ENCODE data around the gene LOXL1.
A peak's percentile ranks its signal among the peaks of the same experiment; 100 is the strongest.

The LOXL1 gene

DNA sequence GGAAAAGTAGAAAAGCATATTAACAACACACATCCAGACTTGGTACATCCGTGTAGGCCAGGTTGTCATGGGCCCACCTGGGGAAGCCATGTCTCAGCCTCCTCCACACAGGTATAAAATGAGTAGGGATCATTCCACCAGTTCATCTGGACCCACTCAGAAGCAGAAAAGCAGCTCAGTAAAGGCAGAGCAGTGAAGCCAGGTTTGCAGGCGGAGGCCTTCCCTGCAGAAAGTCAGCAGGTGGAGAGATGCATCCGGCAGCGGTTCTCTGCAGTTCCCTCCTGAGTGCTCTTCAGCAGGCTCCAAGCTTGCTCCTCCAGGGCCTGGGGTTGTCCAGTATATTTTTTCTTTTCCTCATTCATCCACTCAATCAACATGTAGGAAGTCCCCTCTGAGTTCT is 22.1 kb downstream of the LOXL1 start:
- TF ChIP-seq, protein P1, sequence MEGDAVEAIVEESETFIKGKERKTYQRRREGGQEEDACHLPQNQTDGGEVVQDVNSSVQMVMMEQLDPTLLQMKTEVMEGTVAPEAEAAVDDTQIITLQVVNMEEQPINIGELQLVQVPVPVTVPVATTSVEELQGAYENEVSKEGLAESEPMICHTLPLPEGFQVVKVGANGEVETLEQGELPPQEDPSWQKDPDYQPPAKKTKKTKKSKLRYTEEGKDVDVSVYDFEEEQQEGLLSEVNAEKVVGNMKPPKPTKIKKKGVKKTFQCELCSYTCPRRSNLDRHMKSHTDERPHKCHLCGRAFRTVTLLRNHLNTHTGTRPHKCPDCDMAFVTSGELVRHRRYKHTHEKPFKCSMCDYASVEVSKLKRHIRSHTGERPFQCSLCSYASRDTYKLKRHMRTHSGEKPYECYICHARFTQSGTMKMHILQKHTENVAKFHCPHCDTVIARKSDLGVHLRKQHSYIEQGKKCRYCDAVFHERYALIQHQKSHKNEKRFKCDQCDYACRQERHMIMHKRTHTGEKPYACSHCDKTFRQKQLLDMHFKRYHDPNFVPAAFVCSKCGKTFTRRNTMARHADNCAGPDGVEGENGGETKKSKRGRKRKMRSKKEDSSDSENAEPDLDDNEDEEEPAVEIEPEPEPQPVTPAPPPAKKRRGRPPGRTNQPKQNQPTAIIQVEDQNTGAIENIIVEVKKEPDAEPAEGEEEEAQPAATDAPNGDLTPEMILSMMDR (IDR thresholded peaks at IDR 0.05; ENCODE audit: insufficient read depth, missing control alignments) = no peak
- FAIRE-seq (no peak), DNase-seq (ENCODE audit: insufficient read length, low spot score) (no peak)

DNA sequence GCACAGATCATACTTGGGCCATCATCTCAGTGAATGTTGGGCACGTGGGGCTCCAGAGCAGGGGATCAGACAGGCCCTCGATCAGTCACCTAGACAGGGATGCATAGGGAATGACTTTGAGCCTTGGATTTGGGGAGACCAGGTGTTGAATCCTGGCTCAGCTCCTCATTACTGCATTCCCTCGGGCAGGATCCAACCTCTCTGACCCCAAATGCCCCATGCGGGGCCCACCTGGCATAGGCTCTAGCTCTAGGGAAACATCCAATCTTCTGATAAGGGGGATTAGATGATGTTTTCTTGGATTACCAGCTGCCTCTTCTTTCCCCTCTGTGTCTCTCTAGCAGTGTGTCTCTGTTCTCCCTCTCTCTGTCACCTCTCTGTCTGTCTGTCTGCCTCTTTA is 22.7 kb downstream of the LOXL1 start:
- TF ChIP-seq, protein P1 (IDR thresholded peaks at IDR 0.05; ENCODE audit: insufficient read depth, missing control alignments) = no peak
- FAIRE-seq (no peak), DNase-seq (ENCODE audit: insufficient read length, low spot score) (no peak)

DNA sequence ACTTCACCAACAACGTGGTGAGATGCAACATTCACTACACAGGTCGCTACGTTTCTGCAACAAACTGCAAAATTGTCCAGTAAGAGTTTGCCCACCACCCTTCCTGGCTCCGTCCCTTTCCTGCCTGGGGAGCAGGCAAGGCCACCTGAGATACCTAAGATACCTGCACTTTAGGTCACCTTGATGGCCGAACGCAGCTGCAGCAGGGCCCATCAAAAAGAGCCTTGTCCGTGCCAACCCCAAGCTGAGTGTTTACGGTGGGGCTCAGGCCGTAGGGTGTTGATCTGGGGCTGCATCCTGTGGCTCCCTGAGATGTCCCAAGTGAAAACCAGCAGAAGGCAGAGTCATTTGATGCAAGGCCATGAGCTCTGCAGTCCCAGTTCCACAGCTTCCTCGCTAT is 23.2 kb downstream of the LOXL1 start:
- TF ChIP-seq, protein P1 (IDR thresholded peaks at IDR 0.05; ENCODE audit: insufficient read depth, missing control alignments) = no peak
- FAIRE-seq = no peak
- no peak for DNase-seq (ENCODE audit: insufficient read length, low spot score)

DNA sequence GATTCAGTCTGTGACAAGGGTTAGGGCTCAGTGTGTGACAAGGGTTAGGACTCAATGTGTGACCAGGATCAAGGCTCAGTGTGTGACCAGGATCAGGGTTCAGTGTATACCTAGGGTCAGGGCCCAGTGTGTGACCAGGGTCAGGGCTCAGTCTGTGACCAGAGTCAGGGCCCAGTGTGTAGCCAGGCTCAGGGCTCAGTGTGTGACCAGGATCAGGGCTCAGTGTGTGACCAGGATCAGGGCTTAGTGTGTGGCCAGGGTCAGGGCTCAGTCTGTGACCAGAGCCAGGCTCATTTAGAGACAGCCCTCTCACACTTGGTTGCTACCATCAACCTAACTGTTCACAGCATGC is 24.2 kb downstream of the LOXL1 start:
- DNase-seq (ENCODE audit: insufficient read length, low spot score) (no peak), FAIRE-seq (peak; percentile 21)
- TF ChIP-seq, protein P1 (IDR thresholded peaks at IDR 0.05; ENCODE audit: insufficient read depth, missing control alignments) = no peak

DNA sequence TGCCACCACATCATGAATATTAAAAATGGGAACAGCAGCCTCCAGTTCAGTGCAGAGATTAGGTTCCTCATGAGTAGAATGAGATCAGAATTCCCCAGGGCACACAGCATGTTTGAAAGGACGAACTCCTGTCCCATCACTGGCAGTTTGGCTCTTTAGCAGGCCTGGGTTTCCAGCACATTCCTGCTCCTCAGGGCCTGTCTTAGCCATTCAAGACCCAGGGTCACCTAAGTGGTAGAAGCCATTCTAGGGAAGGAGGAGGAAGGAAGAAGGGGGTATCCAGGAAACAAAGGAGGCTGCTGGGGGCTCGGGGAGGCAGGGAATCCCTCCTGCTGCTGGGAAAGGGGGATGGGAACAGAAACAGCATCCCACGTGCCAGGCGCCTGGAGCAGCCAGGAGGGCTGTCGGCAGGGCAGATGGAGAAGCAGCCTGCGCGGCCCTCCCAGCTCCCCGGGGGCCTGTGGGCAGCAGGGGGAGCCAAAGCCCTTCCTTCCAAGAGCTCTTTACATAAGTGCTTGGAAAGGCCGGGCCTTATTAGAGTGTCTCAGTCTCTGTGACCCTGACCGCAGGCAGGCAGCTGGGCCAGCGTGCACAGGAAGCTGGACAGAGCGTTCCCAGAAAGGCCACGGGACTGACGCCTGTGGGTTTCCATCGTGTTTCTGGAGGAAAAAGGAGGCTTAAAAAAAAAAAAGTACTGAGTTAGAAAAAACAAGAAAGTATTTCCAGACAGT is 24.7 kb downstream of the LOXL1 start:
- FAIRE-seq (no peak), DNase-seq (ENCODE audit: insufficient read length, low spot score) (peak; percentile 96)
- TF ChIP-seq, protein P1 (IDR thresholded peaks at IDR 0.05; ENCODE audit: insufficient read depth, missing control alignments) = peak; percentile 84

DNA sequence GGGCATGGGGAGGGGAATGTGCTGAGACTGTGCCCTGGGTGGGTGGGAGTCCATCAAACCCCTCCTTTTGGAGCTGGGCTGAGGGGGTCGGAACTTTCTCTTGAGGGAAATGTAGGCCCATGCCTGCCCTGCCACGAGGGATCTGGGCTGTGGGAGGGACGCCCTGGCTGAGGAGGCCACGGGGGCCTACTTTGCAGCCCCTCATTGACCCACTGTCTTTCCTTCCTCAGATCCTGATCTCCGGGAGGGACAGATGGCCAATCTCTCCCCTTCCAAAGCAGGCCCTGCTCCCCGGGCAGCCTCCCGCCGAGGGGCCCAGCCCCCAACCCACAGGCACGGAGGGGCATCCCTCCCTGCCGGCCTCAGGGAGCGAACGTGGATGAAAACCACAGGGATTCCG is 25.3 kb downstream of the LOXL1 start:
- FAIRE-seq (no peak), DNase-seq (ENCODE audit: insufficient read length, low spot score) (no peak)
- TF ChIP-seq, protein P1 (IDR thresholded peaks at IDR 0.05; ENCODE audit: insufficient read depth, missing control alignments) = no peak

DNA sequence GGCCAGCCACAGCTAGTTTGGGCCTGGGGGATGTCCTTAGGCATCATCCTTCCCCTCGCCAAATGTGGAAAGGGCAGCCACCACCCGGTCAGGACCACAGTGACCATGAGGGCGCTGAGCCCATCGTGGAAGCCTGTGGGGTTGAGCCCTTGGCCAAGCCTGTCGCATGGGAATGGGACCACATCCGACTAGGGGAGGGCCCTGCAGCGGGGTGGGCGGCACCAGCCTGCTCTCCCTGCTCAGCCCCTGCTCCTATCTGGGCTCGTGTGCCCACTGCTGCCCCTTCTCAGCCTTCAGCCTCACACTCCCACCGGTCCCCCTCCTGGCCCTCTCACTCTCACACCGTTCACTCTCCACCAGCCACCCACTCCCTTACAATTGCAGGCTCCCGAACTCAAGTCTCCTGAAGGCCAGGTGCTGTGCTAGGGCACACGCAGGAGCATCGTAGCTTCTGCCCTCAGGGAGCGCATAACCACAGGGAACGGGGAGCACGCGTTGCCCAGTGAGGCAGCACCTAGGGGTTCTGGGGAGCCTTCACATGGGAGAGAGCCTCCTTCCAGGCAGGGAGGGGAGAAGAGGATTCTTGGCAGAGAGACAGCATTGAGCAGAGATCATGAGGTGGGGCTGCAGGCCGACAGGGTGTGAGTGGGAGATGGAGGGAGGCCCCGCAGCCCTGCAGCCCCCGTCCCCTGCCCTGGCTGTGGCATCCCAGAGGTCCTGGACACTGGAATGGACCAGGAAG is 26.1 kb downstream of the LOXL1 start:
- FAIRE-seq (no peak), DNase-seq (ENCODE audit: insufficient read length, low spot score) (no peak)
- TF ChIP-seq, protein P1 (IDR thresholded peaks at IDR 0.05; ENCODE audit: insufficient read depth, missing control alignments) = no peak
